ENCODE results near the gene HOXD10. TPM values are rescaled to one million over a fixed set of nuclear protein-coding genes. Genes with fewer than 3 reads are reported as not detected.
A peak's percentile ranks its signal among the peaks of the same experiment; 100 is the strongest.

The HOXD10 gene
- total RNA-seq, 2 experiments from 2014 or later, result not detected

GRCh38 chr2:176103194-176103593 is 13.4 kb upstream of the HOXD10 start:
- ChIA-PET POLR2A (no interaction called here), CTCF (interaction anchor here (0.9 kb wide), 1 partner anchor 24 kb away, joined by 3 read pairs; no protein-coding TSS in a partner anchor)
- intact Hi-C loops (cut with DNase I, micrococcal nuclease), result no loop called here
- Mint-ChIP-seq H3K4me1 (ENCODE audit: low read depth) (peaks cover 31% of the 10 kb centered on the region), H3K27me3 (peaks cover 86% of the 10 kb centered on the region), H3K36me3 (ENCODE audit: low read depth) (no peaks in the 10 kb centered on the region), H3K4me3 (peak overlapping the region; percentile 45), H3K9me3 (no peaks in the 10 kb centered on the region), H3K27ac (no peak overlapping the region)
- peaks cover 87 to 95% of the 10 kb centered on the region in 2 experiments for H3K27me3 ChIP-seq (ENCODE audit: control insufficient read depth in 1 of 2, insufficient read depth in 2 of 2, low read length in 2 of 2)
- ATAC-seq (ENCODE audit: poor library complexity) (no peak), DNase-seq (no peak)
- H3K4me3 ChIP-seq (ENCODE audit: low read length), result no peak overlapping the region
- H3K27ac ChIP-seq (ENCODE audit: low read depth in 1 of 2, low read length in 2 of 2), result no peak overlapping the region
- H3K9me3 ChIP-seq (ENCODE audit: control insufficient read depth in 1 of 2, insufficient read depth in 1 of 2, low read length in 2 of 2), result peaks cover 0 to 63% of the 10 kb centered on the region in 2 experiments
- TF ChIP-seq CTCF (IDR thresholded peaks at IDR 0.05), result no peak
- H3K4me1 ChIP-seq (ENCODE audit: insufficient read depth, low read length), result peaks cover 31% of the 10 kb centered on the region
- H3K36me3 ChIP-seq (ENCODE audit: insufficient read depth, low read length), result no peaks in the 10 kb centered on the region

GRCh38 chr2:176103742-176104315 is 12.7 kb upstream of the HOXD10 start:
- Histone ChIP-seq H3K27ac (ENCODE audit: low read depth in 1 of 2, low read length in 2 of 2) (no peak overlapping the region), H3K4me3 (ENCODE audit: low read length) (no peak overlapping the region), H3K9me3 (ENCODE audit: control insufficient read depth in 1 of 2, insufficient read depth in 1 of 2, low read length in 2 of 2) (peaks cover 0 to 61% of the 10 kb centered on the region in 2 experiments), H3K27me3 (ENCODE audit: control insufficient read depth in 1 of 2, insufficient read depth in 2 of 2, low read length in 2 of 2) (peaks cover 85 to 93% of the 10 kb centered on the region in 2 experiments), H3K36me3 (ENCODE audit: insufficient read depth, low read length) (no peaks in the 10 kb centered on the region), H3K4me1 (ENCODE audit: insufficient read depth, low read length) (peaks cover 34% of the 10 kb centered on the region)
- no peaks in the 10 kb centered on the region for H3K36me3 Mint-ChIP-seq (ENCODE audit: low read depth)
- DNase-seq (no peak), ATAC-seq (ENCODE audit: poor library complexity) (no peak)
- CTCF ChIA-PET, result no interaction called here
- H3K4me1 Mint-ChIP-seq (ENCODE audit: low read depth), result peaks cover 33% of the 10 kb centered on the region
- POLR2A ChIA-PET, result no interaction called here
- peaks cover 88% of the 10 kb centered on the region for H3K27me3 Mint-ChIP-seq
- H3K27ac Mint-ChIP-seq, result no peak overlapping the region
- intact Hi-C loops (cut with DNase I, micrococcal nuclease), result no loop called here
- no peaks in the 10 kb centered on the region for H3K9me3 Mint-ChIP-seq
- H3K4me3 Mint-ChIP-seq, result peak overlapping the region; percentile 27
- TF ChIP-seq CTCF (IDR thresholded peaks at IDR 0.05), result no peak

GRCh38 chr2:176104316-176105077 is 12.1 kb upstream of the HOXD10 start:
- H3K27me3 Mint-ChIP-seq, result peaks cover 88% of the 10 kb centered on the region
- ChIA-PET POLR2A (no interaction called here), CTCF (no interaction called here)
- no peak overlapping the region for H3K4me3 Mint-ChIP-seq
- no peak for TF ChIP-seq CTCF (IDR thresholded peaks at IDR 0.05)
- Histone ChIP-seq H3K27ac (ENCODE audit: low read depth in 1 of 2, low read length in 2 of 2) (no peak overlapping the region), H3K27me3 (ENCODE audit: control insufficient read depth in 1 of 2, insufficient read depth in 2 of 2, low read length in 2 of 2) (peaks cover 85 to 93% of the 10 kb centered on the region in 2 experiments), H3K4me1 (ENCODE audit: insufficient read depth, low read length) (peaks cover 38% of the 10 kb centered on the region), H3K36me3 (ENCODE audit: insufficient read depth, low read length) (no peaks in the 10 kb centered on the region), H3K9me3 (ENCODE audit: control insufficient read depth in 1 of 2, insufficient read depth in 1 of 2, low read length in 2 of 2) (peaks cover under 1 to 60% of the 10 kb centered on the region in 2 experiments), H3K4me3 (ENCODE audit: low read length) (no peak overlapping the region)
- intact Hi-C loops (cut with DNase I, micrococcal nuclease), result no loop called here
- no peaks in the 10 kb centered on the region for H3K9me3 Mint-ChIP-seq
- DNase-seq (peak in 1 of 14 experiments; percentile 29), ATAC-seq (ENCODE audit: poor library complexity) (no peak)
- peaks cover under 1% of the 10 kb centered on the region for H3K36me3 Mint-ChIP-seq (ENCODE audit: low read depth)
- peaks cover 40% of the 10 kb centered on the region for H3K4me1 Mint-ChIP-seq (ENCODE audit: low read depth)
- no peak overlapping the region for H3K27ac Mint-ChIP-seq
